ENCODE data around the gene TLL2. TPM values are rescaled to one million over a fixed set of nuclear protein-coding genes. Genes with fewer than 3 reads are reported as not detected.

TLL2 gene
- total and polyA plus RNA-seq, 2 of the 4 experiments (the other 2 are of a cell fraction), result under 0.01 to 0.05 TPM

- no peak for DNase-seq
- Histone ChIP-seq H3K4me1 (ENCODE audit: control insufficient read depth, insufficient read depth, low read length) (no peaks in the 10 kb centered on the region), H2AFZ (replicated peaks; ENCODE audit: low read length, poor library complexity) (no peak overlapping the region), H3K79me1 (ENCODE audit: low read depth in 1 of 2, low read length in 2 of 2) (no peaks in the 10 kb centered on the region), H2BK5ac (ENCODE audit: low read depth, low read length, poor library complexity, severe bottlenecking) (no peak overlapping the region), H3K4me2 (ENCODE audit: low read depth, low read length) (no peak overlapping the region), H4K91ac (ENCODE audit: insufficient read depth, low read depth, low read length) (no peak overlapping the region), H3K4ac (ENCODE audit: low read depth, low read length) (no peak overlapping the region), H4K8ac (ENCODE audit: low read depth in 2 of 2, low read length in 2 of 2) (no peak overlapping the region), H3K56ac (ENCODE audit: extremely low read depth, insufficient read depth, low read length) (no peak overlapping the region), H2BK20ac (ENCODE audit: low read depth, low read length) (no peak overlapping the region), H4K5ac (ENCODE audit: low read depth, low read length) (no peak overlapping the region), H3K4me3 (ENCODE audit: insufficient read depth, low read depth, low read length) (no peak overlapping the region), H3K9me1 (ENCODE audit: insufficient read depth, low read length) (no peaks in the 10 kb centered on the region), H3K27ac (ENCODE audit: insufficient read depth, low read length) (no peak overlapping the region), H2BK15ac (ENCODE audit: low read depth, low read length) (no peak overlapping the region), H2BK120ac (ENCODE audit: low read depth, low read length) (no peak overlapping the region), H3K18ac (ENCODE audit: low read depth, low read length) (no peak overlapping the region), H3K9ac (ENCODE audit: low read depth, low read length) (no peak overlapping the region), H3K27me3 (ENCODE audit: control insufficient read depth, insufficient read depth, low read length) (peaks cover 4% of the 10 kb centered on the region), H3K23ac (ENCODE audit: low read depth, low read length) (no peak overlapping the region), H3K14ac (replicated peaks; ENCODE audit: low read depth, low read length) (no peak overlapping the region), H3K9me3 (ENCODE audit: control insufficient read depth, insufficient read depth, low read length) (no peaks in the 10 kb centered on the region), H4K20me1 (ENCODE audit: insufficient read depth, low read length) (no peaks in the 10 kb centered on the region), H2AK9ac (replicated peaks; ENCODE audit: low read depth, low read length, poor library complexity) (no peak overlapping the region), H2AK5ac (ENCODE audit: low read depth, low read length) (no peak overlapping the region), H3K36me3 (ENCODE audit: control insufficient read depth, insufficient read depth, low read length) (no peaks in the 10 kb centered on the region)
- dilution Hi-C loops (cut with HindIII; ENCODE audit: low sequenced_read_pairs, unreplicated experiment), result no loop called here
- intact Hi-C loops (cut with micrococcal nuclease), result no loop called here
- no peak for ATAC-seq (ENCODE audit: low read depth)
- TF ChIP-seq MAZ (IDR thresholded peaks at IDR 0.05; ENCODE audit: borderline replicate concordance, low read depth, low read length), result no peak
- no peak for TF ChIP-seq USF2 (IDR thresholded peaks at IDR 0.05; ENCODE audit: low read depth, low read length)
- no peak for TF ChIP-seq ELK1 (IDR thresholded peaks at IDR 0.05; ENCODE audit: borderline replicate concordance, low read depth, low read length)
- TF ChIP-seq, protein P1, sequence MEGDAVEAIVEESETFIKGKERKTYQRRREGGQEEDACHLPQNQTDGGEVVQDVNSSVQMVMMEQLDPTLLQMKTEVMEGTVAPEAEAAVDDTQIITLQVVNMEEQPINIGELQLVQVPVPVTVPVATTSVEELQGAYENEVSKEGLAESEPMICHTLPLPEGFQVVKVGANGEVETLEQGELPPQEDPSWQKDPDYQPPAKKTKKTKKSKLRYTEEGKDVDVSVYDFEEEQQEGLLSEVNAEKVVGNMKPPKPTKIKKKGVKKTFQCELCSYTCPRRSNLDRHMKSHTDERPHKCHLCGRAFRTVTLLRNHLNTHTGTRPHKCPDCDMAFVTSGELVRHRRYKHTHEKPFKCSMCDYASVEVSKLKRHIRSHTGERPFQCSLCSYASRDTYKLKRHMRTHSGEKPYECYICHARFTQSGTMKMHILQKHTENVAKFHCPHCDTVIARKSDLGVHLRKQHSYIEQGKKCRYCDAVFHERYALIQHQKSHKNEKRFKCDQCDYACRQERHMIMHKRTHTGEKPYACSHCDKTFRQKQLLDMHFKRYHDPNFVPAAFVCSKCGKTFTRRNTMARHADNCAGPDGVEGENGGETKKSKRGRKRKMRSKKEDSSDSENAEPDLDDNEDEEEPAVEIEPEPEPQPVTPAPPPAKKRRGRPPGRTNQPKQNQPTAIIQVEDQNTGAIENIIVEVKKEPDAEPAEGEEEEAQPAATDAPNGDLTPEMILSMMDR (conservative IDR thresholded peaks at IDR 0.05; ENCODE audit: low read depth, low read length), result no peak
- no peak for TF ChIP-seq FOS (IDR thresholded peaks at IDR 0.05; ENCODE audit: low read depth, low read length)
- no peak for TF ChIP-seq RCOR1 (IDR thresholded peaks at IDR 0.05; ENCODE audit: insufficient replicate concordance, low read length)
- no peak for TF ChIP-seq RAD21 (IDR thresholded peaks at IDR 0.05; ENCODE audit: low read length)
- no peak for TF ChIP-seq SMC3 (IDR thresholded peaks at IDR 0.05; ENCODE audit: low read depth, low read length)
- no peak for TF ChIP-seq BHLHE40 (IDR thresholded peaks at IDR 0.05; ENCODE audit: low read depth, low read length)
- TF ChIP-seq MXI1 (IDR thresholded peaks at IDR 0.05; ENCODE audit: borderline replicate concordance, low read depth, low read length), result no peak
- TF ChIP-seq NFE2L2 (IDR thresholded peaks at IDR 0.05; ENCODE audit: low read depth, low read length), result no peak
- TF ChIP-seq RFX5 (IDR thresholded peaks at IDR 0.05; ENCODE audit: low read depth, low read length), result no peak
- no peak for TF ChIP-seq MAFK (IDR thresholded peaks at IDR 0.05; ENCODE audit: low read depth, low read length)
- no peak for TF ChIP-seq CEBPB (IDR thresholded peaks at IDR 0.05; ENCODE audit: low read depth, low read length)
- TF ChIP-seq POLR2A (IDR thresholded peaks at IDR 0.05; ENCODE audit: low read depth, low read length), result no peak
- no peak for TF ChIP-seq CHD1 (IDR thresholded peaks at IDR 0.05; ENCODE audit: low read depth, low read length)
- ChIA-PET CTCF (no interaction called here), POLR2A (ENCODE audit: unreplicated experiment) (no interaction called here)
- in situ Hi-C loops (cut with MboI; ENCODE audit: low sequenced_read_pairs), result no loop called here
- WGBS, 2 experiments (ENCODE audit: extremely low coverage in 2 of 2, insufficient read length in 1 of 2), result no CpG with 5 or more reads among the region's 3 CpGs
- no TSS peak for BruUV-seq (replicated peaks)
Observed at GRCh38 chr10:96500050-96500449, 13.7 kb downstream of the TLL2 start.
